Effector CD8-positive, alpha-beta T cell (primary cell): ENCODE results near the gene THBD.
"Not testable (repeated sequence)": the region's sequence is repeated elsewhere in the genome, so short reads cannot be mapped to it uniquely, and the experiment has no call there.

Experiments used
- DNase-seq: peaks from one replicate; lab custom pipeline; 2025; lab: John Stamatoyannopoulos, UW

Gene THBD

DNA sequence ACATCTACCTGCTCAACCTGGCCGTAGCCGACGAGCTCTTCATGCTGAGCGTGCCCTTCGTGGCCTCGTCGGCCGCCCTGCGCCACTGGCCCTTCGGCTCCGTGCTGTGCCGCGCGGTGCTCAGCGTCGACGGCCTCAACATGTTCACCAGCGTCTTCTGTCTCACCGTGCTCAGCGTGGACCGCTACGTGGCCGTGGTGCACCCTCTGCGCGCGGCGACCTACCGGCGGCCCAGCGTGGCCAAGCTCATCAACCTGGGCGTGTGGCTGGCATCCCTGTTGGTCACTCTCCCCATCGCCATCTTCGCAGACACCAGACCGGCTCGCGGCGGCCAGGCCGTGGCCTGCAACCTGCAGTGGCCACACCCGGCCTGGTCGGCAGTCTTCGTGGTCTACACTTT is 13.7 kb downstream of the THBD start:
- no peak for DNase-seq

GRCh38 chr20:23034721-23035671 is 14.5 kb downstream of the THBD start, which contains the start of gene SSTR4:
Gene SSTR4, plus strand, starts transcription at chr20:23035312. Its CDS starts 172 bp downstream, at chr20:23035484.
- no peak for DNase-seq

DNA sequence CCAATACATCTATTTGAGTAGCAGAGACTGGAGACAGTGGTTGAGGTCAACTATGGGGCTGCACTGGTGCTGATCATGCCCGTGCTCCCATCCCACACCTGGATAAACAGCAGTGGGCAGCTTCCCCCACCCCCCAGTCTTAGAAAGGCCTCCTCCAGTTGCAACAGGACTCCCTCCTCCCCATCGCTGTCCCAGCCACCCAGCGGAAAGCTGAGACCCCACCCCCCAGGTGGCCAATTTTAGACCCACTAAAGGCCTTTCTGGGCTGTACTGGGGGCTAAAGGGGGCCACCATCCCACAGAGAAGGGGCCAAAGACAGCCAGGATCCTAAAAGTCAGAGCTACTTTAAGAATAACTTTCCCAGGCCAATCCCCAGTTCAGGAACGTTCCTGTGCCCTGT is 15.6 kb downstream of the THBD start:
- DNase-seq: no peak

DNA sequence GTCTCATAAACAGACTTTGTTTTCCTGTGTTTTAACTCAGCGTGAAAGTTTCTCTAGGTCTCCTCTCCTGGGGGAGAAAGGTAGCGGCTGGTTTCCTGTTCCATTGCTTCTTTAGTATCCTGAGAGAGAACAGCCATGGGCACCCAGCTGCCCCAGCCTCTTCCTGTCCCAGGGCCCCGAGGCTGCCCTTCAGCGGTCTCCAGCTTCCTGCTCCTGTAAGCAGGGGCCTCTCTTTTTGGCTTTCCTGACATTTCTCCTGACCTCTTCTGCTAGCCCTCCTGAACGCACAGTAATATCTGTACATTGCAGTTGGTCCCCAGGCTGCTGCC is 16.8 kb downstream of the THBD start:
- DNase-seq: no peak

DNA sequence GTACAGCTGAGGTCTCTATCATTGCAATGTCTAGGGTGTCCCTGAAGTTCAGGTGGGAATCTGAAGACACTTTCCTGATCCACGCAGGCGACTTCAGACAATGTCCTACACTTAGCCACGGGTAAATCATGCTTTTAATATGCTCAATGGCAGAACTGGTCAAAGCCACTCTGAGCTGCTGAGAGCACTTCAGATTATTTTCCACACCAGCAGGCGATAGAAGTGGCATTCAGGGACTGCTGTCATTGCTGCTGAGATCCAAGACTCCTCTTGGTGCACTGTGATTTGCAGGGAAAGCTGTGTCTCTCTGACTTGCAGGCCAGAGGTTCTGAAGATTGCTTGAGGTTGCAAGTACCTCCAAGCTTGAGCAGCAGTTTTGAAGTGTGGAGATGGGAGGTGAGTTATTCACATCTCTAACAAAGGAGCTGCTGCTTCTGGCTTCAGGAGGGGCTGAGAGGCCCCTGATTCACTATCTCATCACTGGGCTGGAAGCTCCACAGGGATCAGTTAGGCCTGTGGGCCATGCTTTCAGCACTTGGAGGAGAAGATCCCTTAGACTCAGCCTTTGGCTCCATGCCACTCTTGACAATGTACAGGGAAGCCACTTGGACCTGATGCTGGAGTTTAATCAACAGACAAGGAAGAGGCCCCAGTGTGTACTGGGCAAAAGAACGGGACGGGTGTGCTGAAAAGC is 17.3 kb downstream of the THBD start:
- DNase-seq: no peak

DNA sequence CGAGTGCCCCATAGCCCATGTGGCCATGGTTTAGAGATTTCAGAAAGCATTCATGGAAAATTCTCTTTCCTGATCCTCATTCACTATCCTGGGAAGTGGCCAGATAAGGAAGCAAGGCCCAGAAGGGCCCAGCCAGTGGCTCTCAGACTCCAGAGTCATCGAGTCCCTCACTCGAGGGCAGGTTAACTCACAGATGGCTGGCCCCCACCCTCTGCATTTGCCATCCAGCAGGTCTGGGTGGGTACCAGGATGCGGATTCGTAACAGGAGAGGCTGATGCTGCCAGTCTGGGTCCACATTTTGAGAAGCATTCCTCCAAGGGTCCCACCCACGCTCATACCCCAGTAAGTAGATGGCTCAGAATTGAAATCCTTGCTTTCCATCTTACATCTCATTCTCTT is 18.1 kb downstream of the THBD start:
- no peak for DNase-seq

GRCh38 chr20:23029324-23029723 is 20.1 kb downstream of the THBD start:
- no peak for DNase-seq

GRCh38 chr20:23028392-23028791 is 21.1 kb downstream of the THBD start:
- no peak for DNase-seq

DNA sequence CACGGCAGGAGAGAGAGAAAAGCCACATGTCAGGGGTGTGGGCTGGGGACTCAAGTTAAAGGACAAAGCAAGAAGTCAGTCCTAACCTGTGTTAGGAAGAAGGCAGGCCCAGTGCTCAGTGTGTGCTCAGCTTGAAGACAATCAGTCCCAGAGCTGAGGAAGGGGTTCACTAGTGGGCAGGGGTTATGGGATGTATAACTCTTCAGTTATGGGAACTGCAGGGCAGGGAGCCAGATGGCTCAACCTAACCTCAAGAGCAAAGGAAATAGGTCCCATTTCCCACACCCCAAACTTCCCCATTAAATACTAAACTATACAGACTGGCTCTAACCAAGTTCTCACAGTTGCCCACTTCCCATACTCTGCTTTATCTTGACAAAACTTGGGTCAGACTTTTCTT is 21.8 kb downstream of the THBD start:
- DNase-seq: no peak

DNA sequence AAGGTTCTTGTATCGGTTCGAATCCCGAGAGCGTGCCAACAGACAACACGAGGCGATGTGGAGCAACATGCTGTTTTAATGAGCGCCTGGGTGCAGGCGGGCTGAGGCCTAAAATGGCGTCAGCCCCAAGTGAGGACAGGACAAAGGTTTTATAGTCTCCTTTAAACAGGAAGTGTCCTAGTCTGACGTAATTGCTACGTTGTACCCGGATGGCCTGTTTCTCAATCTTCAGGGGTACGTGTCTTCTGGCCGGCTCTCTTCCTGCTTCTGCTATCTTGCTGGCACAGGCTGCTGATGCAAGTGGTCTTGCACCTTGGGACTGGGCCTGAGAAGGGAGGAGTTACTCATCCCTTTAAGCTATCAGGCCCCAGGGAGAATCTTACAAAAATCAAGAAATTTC is 24.0 kb downstream of the THBD start:
- not testable (repeated sequence) for DNase-seq

DNA sequence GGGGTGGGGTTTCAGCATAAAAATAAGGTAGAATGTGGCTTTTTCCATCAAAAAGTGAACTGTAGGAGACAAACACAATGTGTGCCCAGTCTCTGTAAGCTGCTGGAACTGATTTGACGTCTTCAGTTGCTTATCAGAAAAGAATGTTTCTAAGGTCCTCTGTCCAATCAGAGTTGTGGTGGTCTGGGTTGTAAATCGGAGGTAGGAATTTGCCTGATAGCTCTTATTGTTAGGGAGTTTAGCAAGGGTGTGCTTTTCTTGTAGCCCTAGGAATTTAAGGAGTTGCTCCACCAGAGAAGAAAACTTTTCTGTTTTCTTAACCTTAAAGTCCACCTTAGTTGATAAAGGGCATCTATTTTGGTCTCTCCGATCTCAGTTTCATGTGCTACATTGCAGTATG is 24.8 kb downstream of the THBD start:
- DNase-seq: no peak

- no peak for DNase-seq
Observed at GRCh38 chr20:23023621-23024177, 25.8 kb downstream of the THBD start.

DNA sequence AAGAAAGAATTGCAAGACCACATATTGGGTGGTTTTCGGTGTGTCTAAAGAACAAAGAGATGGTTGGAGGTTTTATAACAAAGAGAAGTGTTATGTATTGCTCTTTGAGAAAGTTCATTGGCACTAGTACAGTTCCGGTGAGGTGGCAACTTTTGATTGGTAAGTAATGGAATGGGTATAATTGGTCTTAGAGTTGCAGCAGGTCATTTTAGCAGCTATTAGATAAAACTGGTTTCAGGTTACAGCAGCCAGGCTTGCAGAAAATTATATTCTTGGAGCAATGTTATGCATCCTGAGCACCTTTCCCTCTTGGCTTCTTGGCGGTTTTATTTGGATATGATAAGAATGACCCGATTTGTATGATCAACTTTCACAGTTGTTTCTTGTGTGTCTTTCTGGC is 26.6 kb downstream of the THBD start:
- DNase-seq: no peak

- no peak for DNase-seq
Observed at GRCh38 chr20:23021951-23022350, 27.5 kb downstream of the THBD start.

GRCh38 chr20:23021541-23021940 is 27.9 kb downstream of the THBD start:
- no peak for DNase-seq

GRCh38 chr20:23020230-23021018 is 29.0 kb downstream of the THBD start:
- no peak for DNase-seq

- no peak for DNase-seq
Observed at GRCh38 chr20:23019403-23019802, 30.1 kb downstream of the THBD start.

- no peak for DNase-seq
Observed at GRCh38 chr20:23018941-23019340, 30.5 kb downstream of the THBD start.

GRCh38 chr20:23018432-23018831 is 31.0 kb downstream of the THBD start:
- no peak for DNase-seq

DNA sequence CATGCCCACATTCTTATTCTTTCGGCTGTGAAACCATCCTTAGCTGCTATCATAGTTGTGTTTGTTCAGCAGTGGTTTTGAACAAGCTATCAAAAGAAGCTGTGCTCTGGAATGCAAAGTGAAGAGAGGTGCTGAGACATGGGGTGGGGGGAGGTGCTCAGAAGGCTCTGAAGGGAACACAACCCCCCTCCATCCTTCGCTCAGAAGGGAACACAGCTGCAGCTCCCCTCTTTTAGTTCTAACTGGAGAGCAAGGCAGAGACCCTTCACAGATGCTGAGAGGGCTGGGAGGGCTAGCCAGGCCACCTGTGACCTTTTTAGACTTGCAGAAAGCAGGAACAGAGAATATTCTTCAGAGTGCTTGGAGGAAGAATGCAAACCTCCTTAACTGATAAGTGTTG is 32.0 kb downstream of the THBD start:
- DNase-seq: no peak

DNA sequence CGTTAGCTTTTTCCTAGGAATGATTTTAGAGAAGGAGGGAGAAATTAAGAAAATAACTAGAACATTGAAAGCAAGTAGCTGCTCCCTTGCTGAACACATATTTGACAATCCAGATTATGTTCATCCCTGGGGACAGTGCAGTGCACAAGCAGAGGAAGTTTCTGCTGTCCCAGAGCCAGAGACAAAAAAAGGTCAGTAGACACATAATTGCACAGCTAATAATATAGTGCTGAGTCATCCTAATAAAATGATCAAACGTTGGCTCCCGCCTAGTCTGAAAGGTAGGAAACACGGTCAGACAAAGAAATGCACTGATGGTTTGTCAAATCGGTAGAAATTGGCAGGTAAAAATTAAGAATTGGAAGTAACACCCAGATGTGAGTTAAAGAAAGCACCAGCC is 36.0 kb downstream of the THBD start:
- no peak for DNase-seq
